HepG2 (cell line): ENCODE results near the gene CD44. TPM values are rescaled to one million over a fixed set of nuclear protein-coding genes. Genes with fewer than 3 reads are reported as not detected.

ENCODE experiments used
- ATAC-seq: fragments of 200-7000 bp; cut with Tn5 transposase; 3 replicates; pipeline ENCODE4 v1.9.1; 2020; ENCODE audit warnings: mild to moderate bottlenecking, moderate library complexity
- BruUV-seq: library from RNA; stranded (reverse); fragments of 400-500 nt; replicated peaks from 2 replicates; lab custom pipeline; 2021; lab: Mats Ljungman, UMichigan
- CTCF ChIA-PET: fragments of 300-600 bp; formaldehyde crosslinking; extraction: SDS; loops from one replicate; lab custom pipeline; 2021; ENCODE audit warnings: low total read pairs, inconsistent platforms, low intra/inter-chr PET ratio; lab: Yijun Ruan, JAX
- POLR2A ChIA-PET: fragments of 350-600 bp; sonication (Branson Sonifier 250); formaldehyde crosslinking; loops from one replicate; lab custom pipeline; 2020; ENCODE audit warnings: antibody characterized with exemption, inconsistent platforms; lab: Yijun Ruan, JAX
- DNase-seq: peaks from one replicate; pipeline ENCODE4 v3.0.0-alpha.2; 2015; ENCODE audit warnings: low spot score
- FAIRE-seq: peaks from 3 replicates; lab custom pipeline; 2011; peaks lifted over from hg19 to GRCh38; lab: Jason Lieb, UNC
- H2AFZ ChIP-seq: one replicate; pipeline ENCODE4 v1.6.1; 2011; ENCODE audit warnings: low read length, inconsistent platforms
- H3K27ac ChIP-seq: fragments of 300-600 bp; 3 replicates; pipeline ENCODE4 v1.8.0; 2011; ENCODE audit warnings: mixed run types, mild to moderate bottlenecking, mixed read lengths, low read length, inconsistent platforms; ENCODE audit not compliant: insufficient read depth; ENCODE audit errors: extremely low read length
- H3K27me3 ChIP-seq, 2 experiments: fragments of 200-600 bp in 1 of 2; 2 replicates in 1 of 2; 3 replicates in 1 of 2; pipeline versions ENCODE4 v1.6.0 to v1.8.0; 2011; ENCODE audit warnings: low read length in 2 of 2, mild to moderate bottlenecking in 2 of 2, moderate library complexity in 2 of 2, inconsistent platforms in 1 of 2; ENCODE audit not compliant: insufficient read depth in 2 of 2, control insufficient read depth in 1 of 2
- H3K36me3 ChIP-seq, 2 experiments: fragments of 200-600 bp in 1 of 2; replicated peaks in 1 of 2; 2 replicates in 1 of 2; 3 replicates in 1 of 2; pipeline versions ENCODE4 v1.5.1 to v1.8.0; 2011; ENCODE audit warnings: low read length in 2 of 2, inconsistent platforms in 1 of 2; ENCODE audit not compliant: insufficient read depth in 2 of 2, control insufficient read depth in 1 of 2
- H3K4me1 ChIP-seq: 2 replicates; pipeline ENCODE4 v1.5.1; 2012; ENCODE audit warnings: low read length, inconsistent platforms; ENCODE audit not compliant: insufficient read depth
- H3K4me2 ChIP-seq: 2 replicates; pipeline ENCODE4 v1.6.0; 2011; ENCODE audit warnings: low read depth, low read length, inconsistent platforms
- H3K4me3 ChIP-seq, 3 experiments: fragments of 200-600 bp in 1 of 3; sonication (generic), shearing (Covaris generic) in 1 of 3; replicated peaks in 1 of 3; 2 replicates each; pipeline ENCODE4 v1.5.1; 2011 to 2016; ENCODE audit warnings: low read length in 3 of 3, inconsistent platforms in 2 of 3, low read depth in 2 of 3, mild to moderate bottlenecking in 2 of 3, control low read depth in 1 of 3, mixed read lengths in 1 of 3; ENCODE audit not compliant: insufficient read depth in 1 of 3
- H3K79me2 ChIP-seq: one replicate; pipeline ENCODE4 v1.6.1; 2011; ENCODE audit warnings: low read length, inconsistent platforms; ENCODE audit not compliant: insufficient read depth
- H3K9ac ChIP-seq: 2 replicates; pipeline ENCODE4 v1.6.0; 2011; ENCODE audit warnings: mild to moderate bottlenecking, low read depth, low read length, inconsistent platforms; ENCODE audit not compliant: insufficient read depth
- H3K9me3 ChIP-seq: 2 replicates; pipeline ENCODE4 v1.5.1; 2012; ENCODE audit warnings: mild to moderate bottlenecking, low read length
- H4K20me1 ChIP-seq: 2 replicates; pipeline ENCODE4 v1.6.0; 2011; ENCODE audit warnings: inconsistent platforms, mild to moderate bottlenecking, low read length, moderate library complexity; ENCODE audit not compliant: insufficient read depth
- CBX5 ChIP-seq: sonication (generic); formaldehyde crosslinking; IDR thresholded peaks from 2 replicates; pipeline ENCODE4 v1.4.0; 2020; ENCODE audit warnings: missing genetic modification reagents, borderline replicate concordance
- IRF9 ChIP-seq: sonication (generic); formaldehyde crosslinking; IDR thresholded peaks from 2 replicates; pipeline ENCODE4 v1.8.0; 2022; ENCODE audit warnings: missing genetic modification reagents, mild to moderate bottlenecking, borderline replicate concordance
- KMT2A ChIP-seq: sonication (generic); formaldehyde crosslinking; IDR thresholded peaks from 2 replicates; pipeline ENCODE4 v1.4.0; 2020; ENCODE audit warnings: missing genetic modification reagents
- MIER3 ChIP-seq: IDR thresholded peaks from 2 replicates; pipeline ENCODE4 v1.6.1; 2016; ENCODE audit warnings: missing compliant biosample characterization, borderline replicate concordance
- PAWR ChIP-seq: sonication (generic); formaldehyde crosslinking; IDR thresholded peaks from 2 replicates; pipeline ENCODE4 v1.4.0; 2020; ENCODE audit warnings: missing genetic modification reagents, mild to moderate bottlenecking, borderline replicate concordance
- ZNF350 ChIP-seq: sonication (generic); formaldehyde crosslinking; IDR thresholded peaks from 2 replicates; pipeline ENCODE4 v1.4.0; 2020; ENCODE audit warnings: mild to moderate bottlenecking, low read depth, missing genetic modification reagents, borderline replicate concordance
- ZNF414 ChIP-seq: sonication (generic); formaldehyde crosslinking; IDR thresholded peaks from 2 replicates; pipeline ENCODE4 v1.5.0; 2020; ENCODE audit warnings: missing genetic modification reagents
- ZNF558 ChIP-seq: sonication (generic); formaldehyde crosslinking; IDR thresholded peaks from 2 replicates; pipeline ENCODE4 v1.9.0; 2022; ENCODE audit warnings: mild to moderate bottlenecking, missing genetic modification reagents, borderline replicate concordance
- ZNF780A ChIP-seq: sonication (generic); formaldehyde crosslinking; IDR thresholded peaks from 2 replicates; pipeline ENCODE4 v1.8.0; 2022; ENCODE audit warnings: mild to moderate bottlenecking, missing genetic modification reagents, moderate library complexity
- ZNF800 ChIP-seq: sonication (generic); formaldehyde crosslinking; IDR thresholded peaks from 2 replicates; pipeline ENCODE4 v1.4.0; 2020; ENCODE audit warnings: missing genetic modification reagents
- ZSCAN22 ChIP-seq: sonication (generic); formaldehyde crosslinking; IDR thresholded peaks from 2 replicates; pipeline ENCODE4 v1.4.0; 2020; ENCODE audit warnings: mild to moderate bottlenecking, missing genetic modification reagents
- WGBS: methylation state at CpG from one replicate; pipeline ENCODE4 v1.1.6; 2017; ENCODE audit warnings: low lambda C conversion rate; 5-methylcytosine and 5-hydroxymethylcytosine counted together
- in situ Hi-C: cut with HindIII; loops from 2 replicates; pipeline ENCODE4 v1.10.0; 2017; ENCODE audit warnings: low pct_unique_long_range_greater_than_20kb; ENCODE audit not compliant: extremely low pct_ligation_motif_present
- intact Hi-C: fragments of 100-400 bp; cut with micrococcal nuclease; formaldehyde crosslinking; loops from one replicate; pipeline ENCODE4 v1.10.0; 2022; ENCODE audit not compliant: unreplicated experiment
- polyA plus RNA-seq, 8 experiments: library from polyadenylated mRNA; depleted of rRNA in 3 of 8; stranded (reverse) in 7 of 8; unstranded in 1 of 8; fragments of >200 nt; fragmentation: Illumina TruSeq in 4 of 8; extraction: Trizol in 4 of 8; gene quantifications; 2 replicates each; pipeline versions ENCODE4 v1.2.1 to v1.2.3, GENCODE V29; 2011 to 2016; ENCODE audit warnings: low read depth in 4 of 8, missing spikeins in 1 of 8, mixed read lengths in 1 of 8; ENCODE audit not compliant: insufficient read depth in 1 of 8
- total RNA-seq, 5 experiments: library from RNA; depleted of rRNA; stranded (reverse); fragments of >200 nt; fragmentation: Illumina TruSeq; extraction: Trizol; gene quantifications; 2 replicates each; pipeline ENCODE4 v1.2.3, GENCODE V29; 2016; ENCODE audit warnings: low read depth in 1 of 5

The CD44 gene
- total and polyA plus RNA-seq, 2 of the 13 experiments (the other 11 are each of a cell fraction or from before 2014, with no cell fraction given): 0.02 to 0.11 TPM

- TF ChIP-seq ZNF780A (CRISPR knock-in tag) (no peak), ZNF414 (CRISPR knock-in tag) (no peak), PAWR (CRISPR knock-in tag) (no peak), KMT2A (CRISPR knock-in tag) (no peak)
Measured at GRCh38 chr11:35126000-35126878, 12.7 kb upstream of the CD44 start (continued).

- FAIRE-seq (no peak), DNase-seq (no peak), ATAC-seq (no peak)
- no peaks in the 10 kb centered on the region for H3K27me3 ChIP-seq
- no peaks in the 10 kb centered on the region for H3K79me2 ChIP-seq
- ChIA-PET CTCF (no interaction called here), POLR2A (no interaction called here)
- no peak overlapping the region for H3K27ac ChIP-seq
- no peaks in the 10 kb centered on the region for H4K20me1 ChIP-seq
- H3K4me1 ChIP-seq: no peaks in the 10 kb centered on the region
- H3K36me3 ChIP-seq: no peaks in the 10 kb centered on the region
- H3K9ac ChIP-seq: no peak overlapping the region
- intact Hi-C loops: no loop called here
- TF ChIP-seq ZSCAN22 (no peak), ZNF558 (CRISPR knock-in tag) (no peak), ZNF350 (CRISPR knock-in tag) (no peak), CBX5 (CRISPR knock-in tag) (no peak), ZNF800 (CRISPR knock-in tag) (no peak), MIER3 (CRISPR knock-in tag) (no peak), IRF9 (CRISPR knock-in tag) (no peak)
- TF ChIP-seq, all 625 proteins: peak for 0
- H3K9me3 ChIP-seq: no peaks in the 10 kb centered on the region
- 40% methylated on average over 6 of the region's 6 CpGs for WGBS
- BruUV-seq: no TSS peak
- no peak overlapping the region for H3K4me3 ChIP-seq
- in situ Hi-C loops: no loop called here
- H3K4me2 ChIP-seq: no peak overlapping the region
- H2AFZ ChIP-seq: no peak overlapping the region
Measured at GRCh38 chr11:35126879-35127581, 11.9 kb upstream of the CD44 start.
